Bronchial epithelial cell (primary cell): ENCODE measurements around the gene SLC35E3. TPM values are rescaled to one million over a fixed set of nuclear protein-coding genes. Genes with fewer than 3 reads are reported as not detected.

ENCODE experiments used
- DNase-seq: peaks from one replicate; pipeline ENCODE4 v3.0.0-alpha.2; 2010; ENCODE audit warnings: low read depth
- FAIRE-seq: peaks from 2 replicates; lab custom pipeline; 2011; peaks lifted over from hg19 to GRCh38; lab: Jason Lieb, UNC
- H3K27me3 ChIP-seq: 2 replicates; pipeline ENCODE4 v1.5.1; 2011; ENCODE audit warnings: low read length; ENCODE audit not compliant: control insufficient read depth, insufficient read depth
- H3K36me3 ChIP-seq: 2 replicates; pipeline ENCODE4 v1.5.1; 2011; ENCODE audit warnings: low read length; ENCODE audit not compliant: control insufficient read depth, insufficient read depth
- H3K4me3 ChIP-seq: 2 replicates; pipeline ENCODE4 v1.5.1; 2011; ENCODE audit warnings: mild to moderate bottlenecking, low read depth, low read length, control low read depth
- CTCF ChIP-seq: IDR thresholded peaks from 2 replicates; pipeline ENCODE4 v1.5.1; 2011; ENCODE audit warnings: mild to moderate bottlenecking, moderate library complexity, low read length, control low read depth, inconsistent platforms; ENCODE audit not compliant: insufficient read depth, severe bottlenecking
- total RNA-seq: library from RNA; depleted of rRNA; stranded (reverse); fragments of >200 nt; gene quantifications from 2 replicates; pipeline ENCODE4 v1.2.1, GENCODE V29; 2014

SLC35E3 gene
- total RNA-seq, 1 donor from 2014 or later, result 3.2 TPM

GRCh38 chr12:68766646-68767045, 20.7 kb downstream of the SLC35E3 start:
- no peaks in the 10 kb centered on the region for H3K27me3 ChIP-seq
- DNase-seq (no peak), FAIRE-seq (no peak)
- peaks cover 2% of the 10 kb centered on the region for H3K36me3 ChIP-seq
- TF ChIP-seq CTCF, result no peak
- H3K4me3 ChIP-seq, result no peak overlapping the region

- Histone ChIP-seq H3K36me3 (peaks cover 2% of the 10 kb centered on the region), H3K4me3 (no peak overlapping the region), H3K27me3 (no peaks in the 10 kb centered on the region)
- DNase-seq (no peak), FAIRE-seq (no peak)
- TF ChIP-seq CTCF, result no peak
Observed at GRCh38 chr12:68767191-68767590, 21.2 kb downstream of the SLC35E3 start.

GRCh38 chr12:68768431-68768939, 22.5 kb downstream of the SLC35E3 start:
- no peak for FAIRE-seq
- no peaks in the 10 kb centered on the region for H3K27me3 ChIP-seq
- TF ChIP-seq CTCF, result no peak
- DNase-seq, result no peak
- H3K36me3 ChIP-seq, result peaks cover 2% of the 10 kb centered on the region
- no peak overlapping the region for H3K4me3 ChIP-seq

DNA sequence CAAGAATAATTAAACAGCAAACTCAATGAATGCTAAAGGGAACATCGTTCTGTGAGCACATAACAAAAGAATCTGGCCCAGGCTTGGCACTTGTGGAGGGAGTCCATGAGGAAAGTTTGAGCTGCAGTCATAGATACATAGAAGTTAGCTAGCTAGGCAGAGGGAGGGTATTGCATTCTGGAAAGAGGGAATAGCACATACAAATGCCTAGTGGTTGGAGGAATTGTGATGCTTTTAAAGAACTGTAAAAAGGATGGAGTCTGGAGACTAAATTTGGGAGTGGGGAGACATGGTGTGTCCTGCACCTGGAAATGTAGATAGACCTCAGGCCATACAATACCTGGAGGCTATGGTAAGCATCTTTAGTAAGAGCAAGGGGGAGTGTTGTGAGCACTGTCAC, 24.0 kb downstream of the SLC35E3 start:
- Histone ChIP-seq H3K36me3 (peaks cover 2% of the 10 kb centered on the region), H3K4me3 (no peak overlapping the region), H3K27me3 (no peaks in the 10 kb centered on the region)
- TF ChIP-seq CTCF, result no peak
- DNase-seq, result no peak
- no peak for FAIRE-seq

DNA sequence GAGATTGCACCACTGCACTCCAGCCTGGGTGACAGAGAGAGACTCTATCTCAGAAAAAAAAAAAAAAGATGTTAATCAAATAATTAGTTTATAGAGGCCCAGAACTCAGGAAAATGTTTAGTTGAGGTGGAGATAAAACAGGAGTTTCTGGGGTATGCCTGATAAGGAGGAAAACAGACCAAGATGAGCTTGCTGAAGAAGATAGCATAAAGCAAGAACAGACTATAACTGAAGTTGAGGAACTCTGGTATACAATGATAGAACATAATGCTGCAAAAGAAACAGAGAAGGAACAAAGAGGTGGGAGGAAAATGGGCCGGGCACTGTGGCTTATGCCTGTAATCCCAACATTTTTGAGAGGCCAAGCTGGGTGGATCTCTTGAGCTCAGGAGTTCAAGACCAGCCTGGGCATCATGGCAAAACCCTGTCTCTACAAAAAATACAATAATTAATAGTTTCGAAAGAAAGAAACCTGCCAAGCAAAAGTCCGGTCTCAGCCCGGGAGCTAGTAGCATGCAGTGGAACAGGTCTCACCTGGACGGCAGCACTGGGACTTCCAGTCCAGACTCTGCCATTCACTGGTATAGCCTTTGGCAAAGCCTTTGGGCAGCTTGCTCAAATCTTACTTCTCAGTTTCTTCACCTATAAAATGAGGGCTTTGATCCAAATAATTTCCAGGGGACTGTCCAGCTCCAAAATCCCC, 25.4 kb downstream of the SLC35E3 start:
- TF ChIP-seq CTCF, result no peak
- peaks cover 2% of the 10 kb centered on the region for H3K36me3 ChIP-seq
- DNase-seq, result no peak
- H3K4me3 ChIP-seq, result no peak overlapping the region
- no peak for FAIRE-seq
- H3K27me3 ChIP-seq, result no peaks in the 10 kb centered on the region

DNA sequence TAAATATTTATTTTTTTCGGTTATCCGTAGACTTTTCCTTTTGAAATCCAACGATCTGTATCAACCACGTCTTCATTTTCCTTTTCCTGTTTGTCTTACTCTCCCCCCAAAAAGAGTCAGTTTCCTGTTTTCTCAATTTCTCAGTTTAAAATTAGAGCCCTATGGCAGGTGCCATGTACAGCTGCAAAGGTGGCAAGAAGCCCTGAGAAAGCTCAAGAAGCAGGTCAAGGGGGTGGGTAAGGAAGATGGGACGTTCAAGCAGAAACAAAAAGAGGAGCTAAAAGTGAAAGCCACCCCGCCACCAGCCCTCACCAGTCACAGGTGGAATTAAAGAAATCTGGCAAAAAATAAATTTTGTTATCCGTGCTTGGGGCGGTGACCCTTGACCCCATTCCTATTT, 26.7 kb downstream of the SLC35E3 start:
- H3K36me3 ChIP-seq, result no peaks in the 10 kb centered on the region
- H3K4me3 ChIP-seq, result no peak overlapping the region
- no peak for TF ChIP-seq CTCF
- DNase-seq, result no peak
- H3K27me3 ChIP-seq, result no peaks in the 10 kb centered on the region
- FAIRE-seq, result no peak
